K562 (cell line): ENCODE measurements around the gene KIZ. TPM values are rescaled to one million over a fixed set of nuclear protein-coding genes. Genes with fewer than 3 reads are reported as not detected.

Experiments
- CREM ChIP-seq: IDR thresholded peaks from 2 replicates; pipeline ENCODE4 v1.6.1; 2014; ENCODE audit warnings: antibody characterized with exemption, low read depth
- HNRNPK ChIP-seq: fragments of 200-400 bp; formaldehyde crosslinking; IDR thresholded peaks from one replicate; pipeline ENCODE4 v1.6.1; 2018; ENCODE audit warnings: mild to moderate bottlenecking, low read depth, low read length; ENCODE audit not compliant: poor library complexity, severe bottlenecking
- MAZ ChIP-seq, 2 experiments: fragments of 450-650 bp in 1 of 2; sonication (generic) in 1 of 2; formaldehyde crosslinking; IDR thresholded peaks in 1 of 2; conservative IDR thresholded peaks in 1 of 2; 2 replicates each; pipeline versions ENCODE4 v1.4.0 to v1.5.0; 2020; ENCODE audit warnings: mild to moderate bottlenecking in 1 of 2, missing genetic modification reagents in 1 of 2
- NFE2L1 ChIP-seq: fragments of 450-650 bp; IDR thresholded peaks from 2 replicates; pipeline ENCODE4 v1.6.1; 2016; ENCODE audit warnings: missing genetic modification characterization, low read depth, mild to moderate bottlenecking, missing compliant biosample characterization, moderate library complexity, borderline replicate concordance
- PBX2 ChIP-seq, 2 experiments: IDR thresholded peaks in 1 of 2; conservative IDR thresholded peaks in 1 of 2; 2 replicates each; pipeline ENCODE4 v1.6.1; 2016; ENCODE audit warnings: low read depth in 2 of 2, mild to moderate bottlenecking in 1 of 2, missing compliant biosample characterization in 1 of 2, missing genetic modification characterization in 1 of 2, moderate library complexity in 1 of 2
- PML ChIP-seq: IDR thresholded peaks from 2 replicates; pipeline ENCODE4 v1.6.1; 2012; ENCODE audit warnings: low read length, inconsistent platforms
- POLR2H ChIP-seq: IDR thresholded peaks from 2 replicates; pipeline ENCODE4 v1.6.1; 2016; ENCODE audit warnings: missing genetic modification characterization, low read depth, mild to moderate bottlenecking, control low read depth, missing compliant biosample characterization, moderate library complexity
- RB1 ChIP-seq: fragments of 450-650 bp; IDR thresholded peaks from 2 replicates; pipeline ENCODE4 v1.6.1; 2017; ENCODE audit warnings: low read depth, mild to moderate bottlenecking
- polyA plus RNA-seq, 8 experiments: library from polyadenylated mRNA; depleted of rRNA in 4 of 8; stranded (reverse) in 5 of 8; unstranded in 3 of 8; fragments of >200 nt; fragmentation: Nextera tagmentation in 2 of 8; fragmentation: Illumina TruSeq in 1 of 8; extraction: Ambion mirVana in 2 of 8; extraction: Trizol in 1 of 8; gene quantifications; 2 replicates each; pipeline versions ENCODE4 v1.2.1 to v1.2.3, GENCODE V29; 2011 to 2014; ENCODE audit warnings: inconsistent platforms in 1 of 8, missing spikeins in 1 of 8
- total RNA-seq, 7 experiments: library from RNA; depleted of rRNA in 6 of 7; stranded (reverse); fragments of >200 nt in 6 of 7; fragmentation: Illumina TruSeq in 2 of 7; extraction: Trizol in 2 of 7; gene quantifications; 2 replicates each; pipeline versions ENCODE4 v1.2.1 to v1.2.3, GENCODE V29; 2011 to 2021; ENCODE audit warnings: low replicate concordance in 1 of 7
- TF ChIP-seq, protein P1 (sequence below), 2 experiments: fragments of 450-650 bp; conservative IDR thresholded peaks; 2 replicates each; pipeline ENCODE4 v1.6.1; 2017; ENCODE audit warnings: mild to moderate bottlenecking in 2 of 2, moderate library complexity in 2 of 2
- TF ChIP-seq, protein P2 (sequence below), 3 experiments: IDR thresholded peaks in 2 of 3; conservative IDR thresholded peaks in 1 of 3; 2 replicates each; pipeline ENCODE4 v1.5.1; 2011 to 2012; ENCODE audit warnings: low read length in 3 of 3, mild to moderate bottlenecking in 3 of 3, control low read depth in 2 of 3, improper control_type of control experiment in 1 of 3, inconsistent platforms in 1 of 3, low read depth in 1 of 3, mixed read lengths in 1 of 3, moderate library complexity in 1 of 3; ENCODE audit not compliant: insufficient read depth in 2 of 3
- TF ChIP-seq, protein P3 (sequence below): fragments of 250-450 bp; sonication (Bioruptor Pico); IDR thresholded peaks from 2 replicates; pipeline ENCODE4 v1.4.0; 2020; ENCODE audit warnings: mild to moderate bottlenecking

The KIZ gene
- total and polyA plus RNA-seq, 9 of the 15 experiments (the other 6 are each of a cell fraction or from before 2014, with no cell fraction given), result 4.9 to 21.1 (median 13.5) TPM

DNA sequence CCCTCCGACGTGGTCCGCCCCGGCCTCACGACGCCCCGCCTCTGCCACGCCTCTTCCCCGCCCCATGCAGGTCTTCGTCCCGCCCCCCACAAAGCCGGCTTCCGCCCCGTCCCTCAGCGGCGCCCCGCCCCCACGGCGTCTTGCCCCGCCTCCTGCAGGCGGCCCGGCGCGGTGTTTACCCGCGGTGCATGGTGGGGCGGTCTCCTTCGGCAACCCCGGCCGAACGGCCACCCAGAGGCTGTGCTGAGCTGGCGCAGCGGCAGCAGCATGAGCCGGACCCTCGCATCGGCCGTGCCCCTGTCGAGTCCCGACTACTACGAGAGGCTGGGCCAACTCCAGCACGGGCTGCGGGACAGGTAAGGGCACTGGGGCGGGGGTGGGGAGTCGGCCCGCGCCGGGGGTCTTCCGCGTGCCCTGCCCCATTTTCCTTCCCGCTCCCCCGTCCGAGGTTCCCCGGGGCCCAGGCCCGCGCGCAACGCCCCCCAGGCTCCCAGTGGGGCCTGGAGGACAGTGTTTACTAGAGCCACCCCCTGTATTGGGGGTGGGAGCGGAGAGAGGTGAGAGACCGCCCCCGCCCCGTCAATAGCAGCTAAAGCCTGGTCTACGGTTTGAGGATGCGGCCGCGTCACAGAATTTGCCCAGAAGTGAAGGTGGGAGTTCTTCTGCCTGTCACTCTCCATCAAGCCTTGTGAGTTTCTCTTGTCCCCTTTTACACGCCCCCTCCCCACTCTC, at the start of gene KIZ (continued):
- 0 out of 2 replicates have a peak, but pooled peaks have one; percentile 23 for TF ChIP-seq PML
- TF ChIP-seq HNRNPK, result peak; percentile 31
- peak; percentile 20; the same call in 1 of the 2 replicates for TF ChIP-seq CREM
- TF ChIP-seq POLR2H (tag), result peak; percentile 66
- TF ChIP-seq, protein P1, sequence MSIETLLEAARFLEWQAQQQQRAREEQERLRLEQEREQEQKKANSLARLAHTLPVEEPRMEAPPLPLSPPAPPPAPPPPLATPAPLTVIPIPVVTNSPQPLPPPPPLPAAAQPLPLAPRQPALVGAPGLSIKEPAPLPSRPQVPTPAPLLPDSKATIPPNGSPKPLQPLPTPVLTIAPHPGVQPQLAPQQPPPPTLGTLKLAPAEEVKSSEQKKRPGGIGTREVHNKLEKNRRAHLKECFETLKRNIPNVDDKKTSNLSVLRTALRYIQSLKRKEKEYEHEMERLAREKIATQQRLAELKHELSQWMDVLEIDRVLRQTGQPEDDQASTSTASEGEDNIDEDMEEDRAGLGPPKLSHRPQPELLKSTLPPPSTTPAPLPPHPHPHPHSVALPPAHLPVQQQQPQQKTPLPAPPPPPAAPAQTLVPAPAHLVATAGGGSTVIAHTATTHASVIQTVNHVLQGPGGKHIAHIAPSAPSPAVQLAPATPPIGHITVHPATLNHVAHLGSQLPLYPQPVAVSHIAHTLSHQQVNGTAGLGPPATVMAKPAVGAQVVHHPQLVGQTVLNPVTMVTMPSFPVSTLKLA (conservative IDR thresholded peaks at IDR 0.05), result peak; percentile 72 to 86
- TF ChIP-seq PBX2 (CRISPR knock-in tag; IDR thresholded peaks at IDR 0.05; ENCODE audit: low read depth), result no peak
- no peak for TF ChIP-seq PBX2 (tag; conservative IDR thresholded peaks at IDR 0.05; ENCODE audit: low read depth)
- TF ChIP-seq NFE2L1, result no peak
- TF ChIP-seq RB1, result 0 out of 2 replicates have a peak, but pooled peaks have one; percentile 41
- peak; percentile 28 to 50; a peak in 1 of 4 replicates for TF ChIP-seq MAZ (CRISPR knock-in tag; conservative IDR thresholded peaks at IDR 0.05 in 1 of 2, IDR thresholded peaks at IDR 0.05 in 1 of 2)
- TF ChIP-seq, protein P2, sequence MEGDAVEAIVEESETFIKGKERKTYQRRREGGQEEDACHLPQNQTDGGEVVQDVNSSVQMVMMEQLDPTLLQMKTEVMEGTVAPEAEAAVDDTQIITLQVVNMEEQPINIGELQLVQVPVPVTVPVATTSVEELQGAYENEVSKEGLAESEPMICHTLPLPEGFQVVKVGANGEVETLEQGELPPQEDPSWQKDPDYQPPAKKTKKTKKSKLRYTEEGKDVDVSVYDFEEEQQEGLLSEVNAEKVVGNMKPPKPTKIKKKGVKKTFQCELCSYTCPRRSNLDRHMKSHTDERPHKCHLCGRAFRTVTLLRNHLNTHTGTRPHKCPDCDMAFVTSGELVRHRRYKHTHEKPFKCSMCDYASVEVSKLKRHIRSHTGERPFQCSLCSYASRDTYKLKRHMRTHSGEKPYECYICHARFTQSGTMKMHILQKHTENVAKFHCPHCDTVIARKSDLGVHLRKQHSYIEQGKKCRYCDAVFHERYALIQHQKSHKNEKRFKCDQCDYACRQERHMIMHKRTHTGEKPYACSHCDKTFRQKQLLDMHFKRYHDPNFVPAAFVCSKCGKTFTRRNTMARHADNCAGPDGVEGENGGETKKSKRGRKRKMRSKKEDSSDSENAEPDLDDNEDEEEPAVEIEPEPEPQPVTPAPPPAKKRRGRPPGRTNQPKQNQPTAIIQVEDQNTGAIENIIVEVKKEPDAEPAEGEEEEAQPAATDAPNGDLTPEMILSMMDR (IDR thresholded peaks at IDR 0.05 in 2 of 3, conservative IDR thresholded peaks at IDR 0.05 in 1 of 3; ENCODE audit: insufficient read depth in 2 of 3, low read depth in 1 of 3, low read length in 3 of 3), result peak in 2 of 3 experiments; percentile 38 to 57; a peak in 4 of 6 replicates
- TF ChIP-seq, protein P3, sequence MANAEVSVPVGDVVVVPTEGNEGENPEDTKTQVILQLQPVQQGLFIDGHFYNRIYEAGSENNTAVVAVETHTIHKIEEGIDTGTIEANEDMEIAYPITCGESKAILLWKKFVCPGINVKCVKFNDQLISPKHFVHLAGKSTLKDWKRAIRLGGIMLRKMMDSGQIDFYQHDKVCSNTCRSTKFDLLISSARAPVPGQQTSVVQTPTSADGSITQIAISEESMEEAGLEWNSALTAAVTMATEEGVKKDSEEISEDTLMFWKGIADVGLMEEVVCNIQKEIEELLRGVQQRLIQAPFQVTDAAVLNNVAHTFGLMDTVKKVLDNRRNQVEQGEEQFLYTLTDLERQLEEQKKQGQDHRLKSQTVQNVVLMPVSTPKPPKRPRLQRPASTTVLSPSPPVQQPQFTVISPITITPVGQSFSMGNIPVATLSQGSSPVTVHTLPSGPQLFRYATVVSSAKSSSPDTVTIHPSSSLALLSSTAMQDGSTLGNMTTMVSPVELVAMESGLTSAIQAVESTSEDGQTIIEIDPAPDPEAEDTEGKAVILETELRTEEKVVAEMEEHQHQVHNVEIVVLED, result 0 out of 2 replicates have a peak, but pooled peaks have one; percentile 7
